ENCODE results near the gene SSBP1. TPM values are rescaled to one million over a fixed set of nuclear protein-coding genes. Genes with fewer than 3 reads are reported as not detected.

SSBP1 gene
- total RNA-seq: 87.2 TPM

GRCh38 chr7:141737836-141738591 is at the start of gene SSBP1:
SSBP1 (plus strand) TSS chr7:141738358; CDS start chr7:141739167, 809 bp downstream.

GRCh38 chr7:141702047-141702567 is 36.1 kb upstream of the SSBP1 start, which contains the start of gene DENND11:
DENND11 (minus strand) TSS chr7:141702166; CDS start chr7:141702153, 13 bp downstream.

GRCh38 chr7:141708351-141708750 is 29.8 kb upstream of the SSBP1 start, which contains the start of gene WEE2:
WEE2 (plus strand) TSS chr7:141708353; CDS start chr7:141708759, 406 bp downstream.

GRCh38 chr7:141763797-141764196 is 25.6 kb downstream of the SSBP1 start, which contains the start of gene TAS2R3:
TAS2R3 (plus strand) TSS chr7:141764097; CDS start chr7:141764159, 62 bp downstream.

GRCh38 chr7:141776374-141776773 is 38.2 kb downstream of the SSBP1 start, which contains the start of gene TAS2R4:
TAS2R4 (plus strand) TSS chr7:141776674; CDS start chr7:141778489, 1,815 bp downstream.

GRCh38 chr7:141789917-141790316 is 51.8 kb downstream of the SSBP1 start, which contains the start of gene TAS2R5:
TAS2R5 (plus strand) TSS chr7:141790217; CDS start chr7:141790362, 145 bp downstream.

Small RNAs within 50 kb of the gene (small RNA-seq; reads per million reads assigned to genes)
- gene RNU1-82P: not detected

Other genes with a start within 250 kb of the SSBP1 start
- 53.7 TPM for gene AGK, start 186.9 kb upstream of the SSBP1 start, total RNA-seq
- gene DENND11, start 36.2 kb upstream of the SSBP1 start, total RNA-seq: 35.3 TPM
- gene WEE2, start 30.0 kb upstream of the SSBP1 start, total RNA-seq: 0.23 TPM
- 4.6 TPM for gene TAS2R3, start 25.7 kb downstream of the SSBP1 start, total RNA-seq
- 4.4 TPM for gene TAS2R4, start 38.3 kb downstream of the SSBP1 start, total RNA-seq
- 1.8 TPM for gene TAS2R5, start 51.9 kb downstream of the SSBP1 start, total RNA-seq
- not detected for gene PRSS37, start 103.1 kb downstream of the SSBP1 start, total RNA-seq
- gene OR9A4, start 178.0 kb downstream of the SSBP1 start, total RNA-seq: 0.23 TPM
- gene CLEC5A, start 208.6 kb downstream of the SSBP1 start, total RNA-seq: under 0.01 TPM
- not detected for gene TAS2R38, start 235.4 kb downstream of the SSBP1 start, total RNA-seq

Data from diencephalon (tissue), 1 donor.